Measurements from ENCODE around the gene DSP. TPM values are rescaled to one million over a fixed set of nuclear protein-coding genes. Genes with fewer than 3 reads are reported as not detected.

Gene DSP
- total and polyA plus RNA-seq, 8 donors: 12.0 to 125 (median 80.6) TPM

GRCh38 chr6:7568021-7568420 is 26.6 kb downstream of the DSP start:
- H3K27ac ChIP-seq: no peak overlapping the region
- no peak for DNase-seq
- TF ChIP-seq POLR2AphosphoS5 (IDR thresholded peaks at IDR 0.05) (no peak), POLR2A (IDR thresholded peaks at IDR 0.05) (no peak), EP300 (IDR thresholded peaks at IDR 0.05) (no peak)
- TF ChIP-seq, protein P1, sequence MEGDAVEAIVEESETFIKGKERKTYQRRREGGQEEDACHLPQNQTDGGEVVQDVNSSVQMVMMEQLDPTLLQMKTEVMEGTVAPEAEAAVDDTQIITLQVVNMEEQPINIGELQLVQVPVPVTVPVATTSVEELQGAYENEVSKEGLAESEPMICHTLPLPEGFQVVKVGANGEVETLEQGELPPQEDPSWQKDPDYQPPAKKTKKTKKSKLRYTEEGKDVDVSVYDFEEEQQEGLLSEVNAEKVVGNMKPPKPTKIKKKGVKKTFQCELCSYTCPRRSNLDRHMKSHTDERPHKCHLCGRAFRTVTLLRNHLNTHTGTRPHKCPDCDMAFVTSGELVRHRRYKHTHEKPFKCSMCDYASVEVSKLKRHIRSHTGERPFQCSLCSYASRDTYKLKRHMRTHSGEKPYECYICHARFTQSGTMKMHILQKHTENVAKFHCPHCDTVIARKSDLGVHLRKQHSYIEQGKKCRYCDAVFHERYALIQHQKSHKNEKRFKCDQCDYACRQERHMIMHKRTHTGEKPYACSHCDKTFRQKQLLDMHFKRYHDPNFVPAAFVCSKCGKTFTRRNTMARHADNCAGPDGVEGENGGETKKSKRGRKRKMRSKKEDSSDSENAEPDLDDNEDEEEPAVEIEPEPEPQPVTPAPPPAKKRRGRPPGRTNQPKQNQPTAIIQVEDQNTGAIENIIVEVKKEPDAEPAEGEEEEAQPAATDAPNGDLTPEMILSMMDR (IDR thresholded peaks at IDR 0.05): no peak
- H3K36me3 ChIP-seq: peaks cover 24 to 93% (median 90%) of the 10 kb centered on the region in 4 donors
- no peaks in the 10 kb centered on the region for H3K4me1 ChIP-seq
- H3K9me3 ChIP-seq: no peaks in the 10 kb centered on the region
- intact Hi-C loops (cut with DNase I; ENCODE audit: low total_unique reads): loop anchor here (10.0 kb wide), 1 partner anchor 153 kb away; no protein-coding TSS in a partner anchor
- no peak overlapping the region for H3K4me3 ChIP-seq
- peaks cover 0 to 10% (median 0%) of the 10 kb centered on the region in 3 donors for H3K27me3 ChIP-seq
- WGBS, 5 donors: 76 to 89% (median 82%) methylated on average over 3 of the region's 3 CpGs

- TF ChIP-seq EP300 (IDR thresholded peaks at IDR 0.05) (no peak), POLR2A (IDR thresholded peaks at IDR 0.05) (no peak), POLR2AphosphoS5 (IDR thresholded peaks at IDR 0.05) (no peak)
- TF ChIP-seq, protein P1 (IDR thresholded peaks at IDR 0.05): no peak
- DNase-seq: no peak
- Histone ChIP-seq H3K36me3 (peaks cover 24 to 94% (median 91%) of the 10 kb centered on the region in 4 donors), H3K27ac (no peak overlapping the region), H3K27me3 (peaks cover 0 to 10% (median 0%) of the 10 kb centered on the region in 3 donors), H3K4me1 (no peaks in the 10 kb centered on the region), H3K4me3 (no peak overlapping the region), H3K9me3 (no peaks in the 10 kb centered on the region)
- 89 to 95% (median 94%) methylated on average over 13 of the region's 13 CpGs for WGBS, 5 donors
- intact Hi-C loops (cut with DNase I; ENCODE audit: low total_unique reads): loop anchor here (10.0 kb wide), 1 partner anchor 154 kb away; no protein-coding TSS in a partner anchor
These were observed 27.6 kb downstream of the DSP start for GRCh38 chr6:7569082-7569481.

DNA sequence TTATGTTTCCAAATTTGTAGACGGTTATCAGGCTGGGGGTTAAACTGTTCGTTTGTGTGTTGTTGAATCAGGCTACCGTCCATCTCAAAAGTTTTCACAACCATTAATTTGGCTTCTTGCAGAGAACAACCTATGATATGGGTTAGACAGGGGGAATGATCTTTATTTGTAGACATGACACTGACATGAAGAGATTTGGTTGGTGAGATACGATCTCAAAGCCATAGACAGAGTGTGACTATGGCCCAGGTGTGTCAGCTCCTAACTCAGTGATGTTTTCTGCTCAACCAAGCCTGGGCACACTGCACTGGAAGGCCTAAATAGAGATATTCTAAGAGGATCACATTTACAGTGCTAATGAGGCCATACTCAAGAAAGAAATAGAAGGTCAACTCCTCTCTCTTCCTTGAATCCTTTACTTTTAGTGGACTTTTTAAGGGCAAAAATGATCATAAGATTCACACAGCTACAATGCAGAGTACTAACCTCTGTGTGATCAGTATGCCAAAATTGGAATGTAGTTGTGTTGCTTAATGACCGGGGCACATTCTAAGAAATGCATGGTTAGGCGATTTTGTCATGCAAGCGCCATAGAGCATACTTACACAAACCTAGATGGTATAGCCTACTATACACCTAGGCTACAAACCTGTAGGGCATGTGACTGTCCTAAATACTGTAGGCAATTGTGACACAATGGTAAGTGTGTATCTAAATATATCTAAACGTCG is 30.9 kb downstream of the DSP start:
- 83 to 93% (median 87%) methylated on average over 9 of the region's 9 CpGs for WGBS, 5 donors

GRCh38 chr6:7574500-7574899 is 33.0 kb downstream of the DSP start:
- peaks cover 21 to 100% (median 96%) of the 10 kb centered on the region in 4 donors for H3K36me3 ChIP-seq
- no peak for DNase-seq
- H3K9me3 ChIP-seq: no peaks in the 10 kb centered on the region
- intact Hi-C loops (cut with DNase I; ENCODE audit: low total_unique reads): no loop called here
- H3K4me1 ChIP-seq: no peaks in the 10 kb centered on the region
- H3K4me3 ChIP-seq: no peak overlapping the region
- peaks cover 0 to 6% (median 0%) of the 10 kb centered on the region in 3 donors for H3K27me3 ChIP-seq
- no peak for TF ChIP-seq EP300 (IDR thresholded peaks at IDR 0.05)
- TF ChIP-seq, protein P1 (IDR thresholded peaks at IDR 0.05): no peak
- no peak for TF ChIP-seq POLR2A (IDR thresholded peaks at IDR 0.05)
- TF ChIP-seq POLR2AphosphoS5 (IDR thresholded peaks at IDR 0.05): no peak
- 82 to 86% (median 84%) methylated on average over 2 of the region's 2 CpGs for WGBS, 5 donors
- no peak overlapping the region for H3K27ac ChIP-seq

More for the DNA sequence above, 30.9 kb downstream of the DSP start:
- DNase-seq: no peak
- Histone ChIP-seq H3K27me3 (peaks cover 0 to 10% (median 0%) of the 10 kb centered on the region in 3 donors), H3K27ac (no peak overlapping the region), H3K36me3 (peaks cover 25 to 100% (median 97%) of the 10 kb centered on the region in 4 donors), H3K4me1 (no peaks in the 10 kb centered on the region), H3K9me3 (no peaks in the 10 kb centered on the region), H3K4me3 (no peak overlapping the region)
- TF ChIP-seq EP300 (IDR thresholded peaks at IDR 0.05) (no peak), POLR2AphosphoS5 (IDR thresholded peaks at IDR 0.05) (no peak), POLR2A (IDR thresholded peaks at IDR 0.05) (no peak)
- TF ChIP-seq, protein P1 (IDR thresholded peaks at IDR 0.05): no peak
- intact Hi-C loops (cut with DNase I; ENCODE audit: low total_unique reads): no loop called here

All from stomach (tissue), 9 donors.